Measurements from ENCODE around the gene CIAO1.
A peak's percentile ranks its signal among the peaks of the same experiment; 100 is the strongest.
"Not testable (repeated sequence)": the region's sequence is repeated elsewhere in the genome, so short reads cannot be mapped to it uniquely, and the experiment has no call there.

The CIAO1 gene

DNA sequence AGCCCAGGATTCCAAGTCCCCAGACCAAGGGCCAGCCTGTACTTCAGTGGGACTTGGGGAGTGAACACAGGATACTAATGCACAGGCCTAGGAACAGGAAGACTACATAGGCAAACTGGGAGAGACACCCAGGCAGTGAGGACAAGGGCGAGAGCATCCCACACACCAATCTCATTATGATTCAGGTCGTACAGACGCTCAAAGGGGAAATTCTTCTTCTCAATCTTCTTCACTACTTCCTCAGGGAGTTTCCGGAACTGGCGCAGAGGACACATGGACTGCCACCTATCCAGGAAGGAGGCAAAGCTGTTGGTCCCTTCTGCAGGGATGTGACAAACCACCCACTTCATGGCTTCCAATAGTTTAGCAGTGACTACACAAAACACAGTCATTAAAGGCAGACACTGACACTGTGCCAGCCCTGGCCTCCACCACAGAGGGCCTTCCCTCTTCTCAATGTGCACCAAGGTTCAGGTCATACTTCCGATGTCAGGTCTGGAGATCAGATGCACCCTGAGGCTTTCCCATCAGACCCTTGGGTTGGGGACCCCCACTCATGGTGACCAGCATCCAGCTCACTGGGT, 21.3 kb downstream of the CIAO1 start:
- no peak for DNase-seq

DNA sequence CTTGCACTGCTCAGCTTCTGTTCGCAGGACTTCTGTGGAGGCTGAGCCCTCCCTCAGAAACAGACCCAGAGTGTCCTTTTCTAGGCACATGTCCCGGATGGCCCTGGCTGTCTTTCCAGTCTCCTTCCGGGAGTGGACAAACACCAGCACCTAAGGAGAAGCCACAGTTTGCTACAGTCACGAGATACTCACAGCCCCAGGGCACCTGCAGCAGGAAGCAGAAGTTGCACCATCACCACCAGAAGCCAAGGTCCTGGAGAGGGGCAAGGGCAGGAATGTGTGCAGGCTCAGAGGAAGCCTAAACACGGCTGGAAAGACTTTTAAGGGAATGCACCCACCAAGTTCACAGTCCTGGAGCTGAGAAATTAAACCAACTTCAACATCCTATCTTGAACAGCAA, 25.7 kb downstream of the CIAO1 start:
- DNase-seq = no peak

DNA sequence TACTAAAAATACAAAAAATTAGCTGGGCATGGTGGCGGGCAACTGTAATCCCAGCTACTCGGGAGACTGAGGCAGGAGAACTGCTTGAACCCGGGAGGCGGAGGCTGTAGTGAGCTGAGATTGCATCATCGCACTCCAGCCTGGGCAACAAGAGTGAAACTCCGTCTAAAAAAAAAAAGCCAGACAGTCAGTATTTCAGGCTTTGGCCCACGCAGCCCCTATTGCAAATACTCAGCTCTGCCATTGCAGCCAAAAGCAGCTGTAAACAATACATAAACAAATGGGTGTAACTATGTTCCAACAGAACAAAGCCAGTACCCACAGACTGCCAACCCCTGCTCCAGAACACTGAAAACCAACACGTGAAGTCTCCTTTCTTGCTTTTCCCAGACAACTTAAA, 28.2 kb downstream of the CIAO1 start:
- DNase-seq = not testable (repeated sequence)

DNA sequence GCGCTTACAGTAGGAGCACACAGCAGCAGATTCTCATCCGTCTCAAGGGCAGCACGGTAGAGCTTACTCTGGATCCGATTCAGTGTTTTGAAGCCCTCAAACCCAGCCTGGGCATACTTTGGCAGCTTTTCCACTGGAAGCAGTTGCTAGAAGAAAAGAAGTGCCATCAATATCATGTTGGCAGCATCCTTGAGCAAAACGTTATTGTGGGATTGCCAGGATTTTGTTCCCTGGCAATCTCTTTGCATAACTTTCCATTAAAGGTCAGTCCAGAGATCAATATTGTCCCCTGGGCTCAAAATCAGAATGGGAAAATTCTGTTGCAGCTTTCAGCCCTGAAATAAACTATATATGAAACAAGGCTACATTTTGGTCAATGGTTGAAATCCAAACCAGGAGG, 30.9 kb downstream of the CIAO1 start:
- no peak for DNase-seq

DNA sequence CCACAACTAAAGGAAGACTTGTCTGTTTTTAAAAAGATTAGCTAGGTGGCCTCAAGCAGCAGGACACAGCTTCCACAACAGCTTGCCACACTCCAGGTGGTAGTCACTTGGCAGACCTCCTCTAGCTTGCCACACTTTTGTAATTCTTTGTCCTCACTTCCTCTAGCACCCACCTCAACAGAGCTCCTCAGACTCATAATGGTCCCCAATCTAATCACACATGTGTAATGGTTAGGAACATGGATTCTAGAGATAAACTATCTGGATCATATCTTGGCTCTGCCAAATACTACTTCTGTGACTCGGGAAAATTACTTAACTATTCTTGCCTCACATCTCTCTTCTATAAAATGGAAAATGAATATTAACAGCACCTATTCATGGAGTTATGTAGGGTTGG, 35.8 kb downstream of the CIAO1 start:
- DNase-seq = no peak

DNA sequence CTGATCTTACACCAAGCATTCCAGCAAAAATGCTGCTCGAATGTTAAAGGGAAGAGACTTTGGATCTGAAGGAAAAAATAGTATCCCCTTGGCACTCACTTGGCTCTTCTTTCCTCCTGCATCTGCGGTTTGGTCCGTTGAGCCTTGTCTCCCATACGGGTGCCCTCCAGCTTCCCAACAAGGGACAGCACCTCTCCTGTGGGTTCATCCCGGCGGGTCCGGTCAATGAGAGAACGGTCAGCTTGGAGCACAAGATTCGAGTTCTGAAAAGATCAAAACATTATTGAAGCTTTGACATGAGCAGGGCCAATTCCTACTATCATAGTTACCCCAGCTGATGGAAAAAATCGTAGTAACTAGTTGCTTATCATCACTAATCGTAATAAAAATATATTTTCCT, 38.6 kb downstream of the CIAO1 start:
- DNase-seq = no peak

DNA sequence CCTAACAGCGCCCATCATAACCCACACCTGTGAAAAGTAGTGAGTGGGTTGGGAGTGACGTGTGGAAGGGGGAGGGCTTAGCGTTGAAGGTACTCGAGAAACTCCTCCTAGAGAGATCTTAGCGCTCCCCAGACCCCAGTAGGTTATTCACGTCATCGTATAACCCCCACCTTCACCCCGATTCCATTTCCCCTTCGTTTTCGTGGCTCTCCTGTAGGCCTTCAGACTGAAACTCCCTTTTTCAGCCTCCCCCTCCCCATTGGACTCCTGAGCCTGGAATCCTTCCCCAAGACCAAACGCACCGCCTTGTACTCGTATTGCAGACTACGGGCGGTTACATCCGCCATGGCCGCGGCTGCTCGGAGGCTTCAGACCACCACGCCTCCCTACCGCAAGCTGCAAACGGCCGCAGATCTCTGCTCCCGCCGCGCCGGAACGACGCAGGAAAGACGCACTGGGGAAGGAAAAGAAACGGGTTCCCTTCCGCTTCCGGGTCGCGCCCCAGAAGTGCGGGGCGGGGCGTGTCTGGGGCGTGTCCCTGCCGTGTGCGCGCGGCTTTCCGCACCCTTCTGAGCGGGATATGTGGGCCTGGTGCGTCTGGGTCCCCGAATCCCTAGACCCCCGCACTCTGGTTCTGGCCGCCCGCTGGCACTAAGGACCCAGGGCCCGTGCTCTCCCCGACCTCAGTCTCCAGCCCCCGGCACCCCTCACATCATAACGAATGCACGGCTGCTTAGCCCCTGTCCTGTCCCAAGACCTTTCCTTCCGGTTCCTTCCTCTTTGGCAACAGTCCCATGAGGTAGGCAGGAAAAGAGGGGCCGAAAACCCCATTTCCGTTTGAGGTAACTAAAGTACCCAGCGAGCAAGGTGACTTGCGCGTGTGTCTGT, 39.3 kb downstream of the CIAO1 start, which contains the start of gene SNRNP200:
Gene SNRNP200, minus strand, starts transcription at position 456 of the 888 bp plus-strand sequence. Its CDS starts 109 bp downstream, at position 347.
- DNase-seq = peak; percentile 89

DNA sequence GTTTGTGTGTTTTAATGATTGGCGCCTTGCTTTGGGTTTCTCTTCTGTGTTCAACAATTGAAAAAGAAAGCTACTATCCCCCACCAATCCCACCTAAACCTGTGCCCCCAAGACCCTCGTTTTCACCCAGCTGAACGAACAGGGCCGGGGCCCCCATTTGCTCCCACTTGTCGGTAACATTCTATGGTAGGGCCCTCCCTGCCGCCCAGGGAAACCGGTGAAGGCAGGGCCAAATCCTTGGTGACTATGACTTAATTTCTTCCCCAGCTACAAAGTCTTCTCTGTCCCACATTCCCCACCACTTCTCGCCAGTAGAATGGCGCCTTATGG, 39.9 kb downstream of the CIAO1 start:
- DNase-seq = no peak

DNA sequence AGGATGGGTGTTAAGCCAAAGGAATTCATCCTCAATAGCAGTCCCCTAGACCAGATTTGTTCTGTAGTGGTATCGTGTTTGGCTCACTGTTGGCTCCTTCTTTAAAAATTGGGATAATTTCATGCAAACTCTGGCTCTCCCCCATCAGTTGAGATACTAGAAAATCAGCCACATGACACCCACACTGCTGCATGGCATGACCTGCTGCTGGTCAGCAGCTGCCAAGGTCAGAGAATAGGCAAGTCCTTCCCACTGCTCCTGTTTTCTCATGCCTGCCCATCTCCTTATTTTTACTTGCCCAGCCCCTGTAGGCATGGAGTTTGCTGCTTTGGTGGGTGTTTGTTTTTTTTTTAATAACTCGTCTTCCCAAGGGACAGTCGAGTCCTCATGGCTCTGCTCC, 40.3 kb downstream of the CIAO1 start:
- no peak for DNase-seq

DNA sequence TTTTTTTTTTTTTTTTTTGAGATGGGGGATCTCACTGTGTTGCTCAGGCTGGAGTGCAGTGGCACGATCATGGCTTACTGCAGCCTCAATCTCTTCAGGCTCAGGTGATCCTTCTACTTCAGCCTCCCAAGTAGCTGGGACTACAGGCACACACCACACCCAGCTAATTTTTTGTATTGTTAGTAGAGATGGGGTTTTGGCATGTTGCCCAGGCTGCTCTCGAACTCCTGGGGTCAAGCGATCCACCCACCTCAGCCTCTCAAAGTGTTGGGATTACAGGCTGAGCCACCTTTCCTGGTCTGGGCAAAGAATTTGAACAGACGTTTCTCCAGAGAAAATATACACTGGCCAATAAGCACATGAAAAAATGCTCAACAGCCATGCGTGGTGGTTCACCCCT, 42.2 kb downstream of the CIAO1 start:
- no peak for DNase-seq

DNA sequence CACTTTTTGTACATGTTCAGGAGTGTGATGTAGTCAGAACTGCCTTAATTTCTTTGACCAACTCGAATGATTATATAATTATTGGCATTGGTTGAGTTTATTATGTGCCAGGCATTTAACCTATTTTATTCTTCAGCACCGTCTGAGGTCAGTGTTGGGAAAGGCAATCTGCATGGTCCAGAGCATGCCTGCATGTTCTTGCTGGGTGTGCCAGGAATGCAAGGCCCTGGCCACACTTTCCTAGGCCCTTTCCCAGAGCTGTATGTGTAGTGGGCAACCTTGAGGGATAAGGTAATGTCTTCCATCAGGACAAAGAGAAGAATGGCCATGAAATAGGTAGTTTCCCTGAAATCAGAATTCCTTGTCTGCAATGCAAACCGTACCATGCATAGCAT, 49.0 kb downstream of the CIAO1 start:
- DNase-seq = no peak

DNA sequence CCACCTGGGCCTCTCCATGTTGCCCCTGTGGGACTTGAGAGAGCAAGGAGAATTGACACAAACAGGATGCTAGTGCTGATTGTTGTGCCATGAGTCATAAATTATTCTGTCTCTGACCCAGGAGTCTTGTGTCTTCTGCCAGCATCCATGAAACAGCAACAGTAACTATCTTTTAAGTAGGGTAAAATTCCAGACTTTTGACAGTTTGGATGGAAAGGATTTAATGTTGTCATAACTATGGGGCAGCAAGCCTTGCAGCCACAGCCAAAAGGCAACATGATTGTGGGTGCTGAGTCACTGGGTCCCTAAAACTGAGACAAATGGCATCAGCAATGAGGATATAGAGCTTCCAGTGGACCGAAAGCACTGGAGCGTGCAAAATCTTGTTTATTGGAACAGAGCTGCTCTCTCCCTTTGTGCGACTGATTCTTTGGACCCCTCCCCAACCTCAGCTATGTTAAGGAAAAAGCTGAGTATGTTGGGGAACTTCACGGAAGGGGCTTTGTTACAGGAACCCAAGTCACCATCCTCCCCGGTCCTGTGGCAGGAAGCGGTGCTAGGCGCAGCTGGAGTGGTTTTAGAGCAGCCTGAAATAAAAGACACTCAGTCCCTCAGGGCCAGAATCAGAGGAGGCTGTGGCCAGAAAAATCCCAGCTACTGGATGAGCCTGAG, 49.5 kb downstream of the CIAO1 start:
- DNase-seq = peak; percentile 63

DNA sequence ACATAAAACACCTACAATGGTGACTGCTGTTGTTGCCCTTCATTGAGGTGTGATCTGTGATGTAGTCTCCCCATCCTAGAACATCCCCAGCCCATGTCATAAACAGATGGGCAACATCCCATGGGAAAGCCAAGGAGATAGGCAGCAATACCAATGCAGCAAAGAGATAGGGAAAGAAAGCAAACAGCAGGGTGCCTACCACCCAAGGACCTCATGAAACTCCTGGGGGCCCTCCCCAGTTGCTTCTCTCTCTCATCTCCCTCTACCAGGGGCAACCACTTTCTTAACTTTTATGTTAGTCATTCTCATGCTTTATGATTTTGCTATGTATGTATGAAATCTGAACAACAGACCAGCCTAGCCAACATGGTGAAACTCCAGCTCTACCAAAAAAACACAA, 51.0 kb downstream of the CIAO1 start:
- DNase-seq = no peak

DNA sequence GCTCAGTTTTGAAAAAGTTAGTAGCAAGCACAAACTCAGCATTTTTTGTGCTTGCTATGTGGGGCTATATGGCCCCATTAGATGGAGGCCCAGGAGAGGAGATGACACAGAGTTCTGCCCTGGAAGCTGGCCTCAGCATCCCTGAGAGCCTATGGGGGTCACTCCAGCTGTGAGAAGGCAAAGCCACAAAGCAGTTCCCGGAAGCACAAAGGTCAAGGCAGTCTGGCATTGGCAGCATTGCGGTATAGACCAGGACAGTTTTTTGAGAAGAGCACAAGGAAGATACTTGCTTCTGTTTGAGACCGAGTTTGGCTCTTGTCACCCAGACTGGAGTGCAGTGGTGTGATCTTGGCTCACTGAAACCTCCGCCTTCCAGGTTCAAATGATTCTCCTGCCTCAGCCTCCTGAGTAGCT, 51.6 kb downstream of the CIAO1 start:
- no peak for DNase-seq

DNA sequence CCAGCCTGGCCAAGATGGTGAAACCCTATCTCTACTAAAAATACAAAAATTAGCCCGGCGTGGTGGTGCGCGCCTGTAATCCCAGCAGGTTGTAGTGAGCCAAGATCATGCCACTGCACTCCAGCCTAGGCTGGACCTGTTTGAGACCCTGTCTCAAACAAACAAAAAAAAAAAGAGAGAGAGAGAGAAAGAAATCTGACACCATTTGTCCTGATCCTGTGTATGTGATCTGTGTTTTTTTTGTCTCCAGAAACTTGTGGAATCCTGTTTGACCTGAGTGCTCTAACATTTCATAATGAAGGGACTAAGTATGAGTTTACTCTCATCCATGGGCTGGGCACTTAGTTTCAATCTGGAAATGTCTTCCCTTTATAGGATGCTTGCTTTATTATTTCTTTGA, 52.7 kb downstream of the CIAO1 start:
- DNase-seq = no peak

DNA sequence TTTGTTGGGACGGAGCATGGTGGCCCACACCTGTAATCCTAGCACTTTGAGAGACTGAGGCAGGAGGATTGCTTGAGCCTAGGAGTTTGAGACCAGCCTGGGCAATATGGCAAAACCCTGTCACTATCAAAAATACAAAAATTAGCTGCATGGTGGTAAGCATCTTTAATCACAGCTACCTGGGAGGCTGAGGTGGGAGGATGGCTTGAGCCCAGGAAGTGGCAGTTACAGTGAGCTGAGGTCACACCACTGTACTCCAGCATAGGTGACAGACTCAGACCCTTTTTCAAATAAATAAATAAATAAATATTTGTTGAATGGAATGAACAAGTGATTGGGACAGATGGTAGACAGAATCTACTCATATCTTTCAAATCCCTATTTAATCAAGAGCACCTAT, 53.4 kb downstream of the CIAO1 start:
- DNase-seq = no peak

DNA sequence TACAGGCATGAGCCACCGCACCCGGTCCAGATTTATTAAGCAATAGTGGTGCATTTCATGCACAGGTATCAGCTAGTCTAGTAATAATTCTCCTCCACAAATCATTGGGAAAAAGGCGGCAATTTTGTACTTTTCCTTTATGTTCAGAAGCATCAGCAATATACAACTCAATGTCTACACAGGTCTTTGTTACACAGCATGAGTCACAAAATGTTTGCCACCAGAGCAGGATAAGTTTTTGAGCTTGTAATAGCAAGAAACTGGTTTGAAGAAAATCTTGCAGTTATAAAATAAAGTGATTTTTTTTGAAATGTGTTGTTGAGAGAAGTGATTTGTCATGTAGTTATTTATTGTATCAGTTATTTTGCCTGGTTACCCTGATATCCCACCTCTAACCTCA, 54.3 kb downstream of the CIAO1 start:
- DNase-seq = no peak

DNA sequence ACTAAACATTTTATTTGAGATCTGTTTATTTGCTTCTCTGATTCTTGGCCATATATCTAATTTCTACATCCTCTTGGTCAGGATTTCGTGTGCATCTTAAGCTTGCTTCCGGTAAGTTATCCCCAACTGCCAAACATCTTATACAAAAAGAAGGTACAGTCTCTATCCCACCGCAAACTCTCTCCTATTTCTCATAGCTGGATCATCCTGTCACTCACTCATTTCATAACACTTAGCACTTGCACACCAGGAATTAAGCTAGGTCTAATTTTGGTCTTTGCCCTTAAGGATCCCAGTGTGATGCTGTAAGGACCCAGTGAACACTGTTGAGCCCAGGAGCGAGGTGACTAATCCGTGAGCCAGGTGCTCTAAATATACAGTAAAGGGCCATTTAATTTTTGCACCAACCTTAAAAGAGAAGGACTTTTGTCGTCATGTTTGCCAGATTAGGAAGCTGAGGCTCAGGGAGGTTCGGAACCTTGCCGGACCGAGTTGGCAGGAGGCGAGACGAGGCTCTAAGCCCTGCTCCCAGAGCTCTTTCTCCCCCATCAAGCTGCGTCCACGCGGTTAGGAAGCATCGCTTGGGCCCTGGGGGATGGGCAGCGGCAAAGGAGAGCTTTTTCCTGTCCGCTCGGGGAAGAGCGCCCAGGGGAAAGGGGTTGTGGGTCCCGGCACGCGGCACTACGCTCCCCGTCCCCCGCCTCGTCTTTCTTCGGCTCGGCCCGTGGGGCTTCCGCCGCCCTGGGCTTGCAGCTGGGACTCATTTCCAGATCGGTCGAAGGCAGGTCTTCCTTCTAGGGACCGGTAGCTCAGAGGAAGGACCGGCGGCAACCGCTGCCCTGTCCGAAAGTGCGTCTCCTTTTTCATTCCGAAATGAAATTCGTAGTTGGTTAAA, 55.0 kb downstream of the CIAO1 start:
- DNase-seq = peak; percentile 66

Measured in islet precursor cell (in vitro differentiated cells).